ENCODE measurements around the gene CRYBG1. TPM values are rescaled to one million over a fixed set of nuclear protein-coding genes. Genes with fewer than 3 reads are reported as not detected.

CRYBG1 gene
- total and polyA plus RNA-seq, 2 of the 4 experiments (the other 2 are of a cell fraction), result 0.38 to 1.1 TPM

DNA sequence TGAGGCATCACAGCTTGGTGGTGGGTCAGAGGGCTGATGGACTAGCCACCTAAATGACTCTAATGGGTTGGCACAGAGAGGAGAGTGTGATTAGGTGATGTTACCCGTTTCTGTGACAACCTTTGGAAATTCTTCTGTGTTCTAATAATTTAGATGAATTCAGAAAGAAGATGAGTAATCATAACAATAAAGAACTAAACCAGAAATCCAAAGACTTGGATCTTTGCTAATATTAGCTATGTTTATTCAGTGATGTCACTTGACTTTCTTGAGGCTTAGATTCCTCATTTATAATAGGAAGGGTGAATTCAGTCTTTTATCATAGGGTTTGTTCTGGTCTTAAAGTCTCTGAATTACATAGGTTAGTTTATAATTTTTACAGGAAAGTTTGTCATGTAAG lies 19.9 kb downstream of the CRYBG1 start:
- H3K9me3 ChIP-seq (ENCODE audit: control insufficient read depth, insufficient read depth, low read length), result no peaks in the 10 kb centered on the region
- H3K4me1 ChIP-seq (ENCODE audit: control insufficient read depth, insufficient read depth, low read length), result no peaks in the 10 kb centered on the region
- H3K18ac ChIP-seq (ENCODE audit: low read depth, low read length), result no peak overlapping the region
- no peak overlapping the region for H2BK20ac ChIP-seq (ENCODE audit: low read depth, low read length)
- H3K27ac ChIP-seq (ENCODE audit: insufficient read depth, low read length), result no peak overlapping the region
- H4K20me1 ChIP-seq (ENCODE audit: insufficient read depth, low read length), result no peaks in the 10 kb centered on the region
- BruUV-seq (replicated peaks), result no TSS peak
- no peak overlapping the region for H4K8ac ChIP-seq (ENCODE audit: low read depth in 2 of 2, low read length in 2 of 2)
- H2AFZ ChIP-seq (replicated peaks; ENCODE audit: low read length, poor library complexity), result no peak overlapping the region
- dilution Hi-C loops (cut with HindIII; ENCODE audit: low sequenced_read_pairs, unreplicated experiment) (no loop called here), in situ Hi-C loops (cut with MboI; ENCODE audit: low sequenced_read_pairs) (no loop called here), intact Hi-C loops (cut with micrococcal nuclease) (no loop called here)
- no peak overlapping the region for H4K5ac ChIP-seq (ENCODE audit: low read depth, low read length)
- no peak overlapping the region for H4K91ac ChIP-seq (ENCODE audit: insufficient read depth, low read depth, low read length)
- H2BK120ac ChIP-seq (ENCODE audit: low read depth, low read length), result no peak overlapping the region
- H3K36me3 ChIP-seq (ENCODE audit: control insufficient read depth, insufficient read depth, low read length), result no peaks in the 10 kb centered on the region
- H2BK5ac ChIP-seq (ENCODE audit: low read depth, low read length, poor library complexity, severe bottlenecking), result no peak overlapping the region
- H3K4me2 ChIP-seq (ENCODE audit: low read depth, low read length), result no peak overlapping the region
- no peak overlapping the region for H3K9ac ChIP-seq (ENCODE audit: low read depth, low read length)
- WGBS, 2 experiments (ENCODE audit: extremely low coverage in 2 of 2, insufficient read length in 1 of 2), result no CpG with 5 or more reads among the region's 1 CpG
- no peak overlapping the region for H3K23ac ChIP-seq (ENCODE audit: low read depth, low read length)
- POLR2A ChIA-PET (ENCODE audit: unreplicated experiment), result no interaction called here
- H3K56ac ChIP-seq (ENCODE audit: extremely low read depth, insufficient read depth, low read length), result no peak overlapping the region
- CTCF ChIA-PET, result no interaction called here
- H2AK5ac ChIP-seq (ENCODE audit: low read depth, low read length), result no peak overlapping the region
- no peak overlapping the region for H3K4ac ChIP-seq (ENCODE audit: low read depth, low read length)
- no peak overlapping the region for H2AK9ac ChIP-seq (replicated peaks; ENCODE audit: low read depth, low read length, poor library complexity)
- no peak overlapping the region for H3K4me3 ChIP-seq (ENCODE audit: insufficient read depth, low read depth, low read length)
- no peaks in the 10 kb centered on the region for H3K79me1 ChIP-seq (ENCODE audit: low read depth in 1 of 2, low read length in 2 of 2)
- DNase-seq (peak; percentile 14), ATAC-seq (ENCODE audit: low read depth) (no peak)
- no peak for TF ChIP-seq RAD21 (IDR thresholded peaks at IDR 0.05; ENCODE audit: low read length)
- no peak for TF ChIP-seq MXI1 (IDR thresholded peaks at IDR 0.05; ENCODE audit: borderline replicate concordance, low read depth, low read length)
- no peak for TF ChIP-seq POLR2A (IDR thresholded peaks at IDR 0.05; ENCODE audit: low read depth, low read length)
- TF ChIP-seq NFE2L2 (IDR thresholded peaks at IDR 0.05; ENCODE audit: low read depth, low read length), result no peak
- TF ChIP-seq, protein P1, sequence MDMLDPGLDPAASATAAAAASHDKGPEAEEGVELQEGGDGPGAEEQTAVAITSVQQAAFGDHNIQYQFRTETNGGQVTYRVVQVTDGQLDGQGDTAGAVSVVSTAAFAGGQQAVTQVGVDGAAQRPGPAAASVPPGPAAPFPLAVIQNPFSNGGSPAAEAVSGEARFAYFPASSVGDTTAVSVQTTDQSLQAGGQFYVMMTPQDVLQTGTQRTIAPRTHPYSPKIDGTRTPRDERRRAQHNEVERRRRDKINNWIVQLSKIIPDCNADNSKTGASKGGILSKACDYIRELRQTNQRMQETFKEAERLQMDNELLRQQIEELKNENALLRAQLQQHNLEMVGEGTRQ (IDR thresholded peaks at IDR 0.05; ENCODE audit: low read depth, low read length), result no peak
- no peak for TF ChIP-seq SMC3 (IDR thresholded peaks at IDR 0.05; ENCODE audit: low read depth, low read length)
- TF ChIP-seq FOS (IDR thresholded peaks at IDR 0.05; ENCODE audit: low read depth, low read length), result no peak
- no peak for TF ChIP-seq MAZ (IDR thresholded peaks at IDR 0.05; ENCODE audit: borderline replicate concordance, low read depth, low read length)
- TF ChIP-seq CEBPB (IDR thresholded peaks at IDR 0.05; ENCODE audit: low read depth, low read length), result no peak
- TF ChIP-seq, protein P2, sequence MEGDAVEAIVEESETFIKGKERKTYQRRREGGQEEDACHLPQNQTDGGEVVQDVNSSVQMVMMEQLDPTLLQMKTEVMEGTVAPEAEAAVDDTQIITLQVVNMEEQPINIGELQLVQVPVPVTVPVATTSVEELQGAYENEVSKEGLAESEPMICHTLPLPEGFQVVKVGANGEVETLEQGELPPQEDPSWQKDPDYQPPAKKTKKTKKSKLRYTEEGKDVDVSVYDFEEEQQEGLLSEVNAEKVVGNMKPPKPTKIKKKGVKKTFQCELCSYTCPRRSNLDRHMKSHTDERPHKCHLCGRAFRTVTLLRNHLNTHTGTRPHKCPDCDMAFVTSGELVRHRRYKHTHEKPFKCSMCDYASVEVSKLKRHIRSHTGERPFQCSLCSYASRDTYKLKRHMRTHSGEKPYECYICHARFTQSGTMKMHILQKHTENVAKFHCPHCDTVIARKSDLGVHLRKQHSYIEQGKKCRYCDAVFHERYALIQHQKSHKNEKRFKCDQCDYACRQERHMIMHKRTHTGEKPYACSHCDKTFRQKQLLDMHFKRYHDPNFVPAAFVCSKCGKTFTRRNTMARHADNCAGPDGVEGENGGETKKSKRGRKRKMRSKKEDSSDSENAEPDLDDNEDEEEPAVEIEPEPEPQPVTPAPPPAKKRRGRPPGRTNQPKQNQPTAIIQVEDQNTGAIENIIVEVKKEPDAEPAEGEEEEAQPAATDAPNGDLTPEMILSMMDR (conservative IDR thresholded peaks at IDR 0.05; ENCODE audit: low read depth, low read length), result no peak
- no peak for TF ChIP-seq CHD1 (IDR thresholded peaks at IDR 0.05; ENCODE audit: low read depth, low read length)
- no peak for TF ChIP-seq MAFK (IDR thresholded peaks at IDR 0.05; ENCODE audit: low read depth, low read length)
- TF ChIP-seq RFX5 (IDR thresholded peaks at IDR 0.05; ENCODE audit: low read depth, low read length), result no peak
- no peak for TF ChIP-seq BHLHE40 (IDR thresholded peaks at IDR 0.05; ENCODE audit: low read depth, low read length)
- TF ChIP-seq, protein P3, sequence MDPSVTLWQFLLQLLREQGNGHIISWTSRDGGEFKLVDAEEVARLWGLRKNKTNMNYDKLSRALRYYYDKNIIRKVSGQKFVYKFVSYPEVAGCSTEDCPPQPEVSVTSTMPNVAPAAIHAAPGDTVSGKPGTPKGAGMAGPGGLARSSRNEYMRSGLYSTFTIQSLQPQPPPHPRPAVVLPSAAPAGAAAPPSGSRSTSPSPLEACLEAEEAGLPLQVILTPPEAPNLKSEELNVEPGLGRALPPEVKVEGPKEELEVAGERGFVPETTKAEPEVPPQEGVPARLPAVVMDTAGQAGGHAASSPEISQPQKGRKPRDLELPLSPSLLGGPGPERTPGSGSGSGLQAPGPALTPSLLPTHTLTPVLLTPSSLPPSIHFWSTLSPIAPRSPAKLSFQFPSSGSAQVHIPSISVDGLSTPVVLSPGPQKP (IDR thresholded peaks at IDR 0.05; ENCODE audit: borderline replicate concordance, low read depth, low read length), result no peak
- no peak for TF ChIP-seq RCOR1 (IDR thresholded peaks at IDR 0.05; ENCODE audit: insufficient replicate concordance, low read length)
- no peak overlapping the region for H3K14ac ChIP-seq (replicated peaks; ENCODE audit: low read depth, low read length)
- peaks cover 15% of the 10 kb centered on the region for H3K27me3 ChIP-seq (ENCODE audit: control insufficient read depth, insufficient read depth, low read length)
- no peaks in the 10 kb centered on the region for H3K9me1 ChIP-seq (ENCODE audit: insufficient read depth, low read length)
- H2BK15ac ChIP-seq (ENCODE audit: low read depth, low read length), result no peak overlapping the region

Data from IMR-90 (cell line).